Stimulated activated CD4-positive, alpha-beta T cell treated with anti-CD3 and anti-CD28 coated beads, TNF-alpha, amount 100 ng/mL, for 48 hours (primary cell): ENCODE data around the gene INSYN2A.

Source experiments
- DNase-seq, 3 donors: peaks; one replicate each; pipeline ENCODE4 v3.0.0-alpha.2; 2020; ENCODE audit warnings: low read depth in 3 of 3

INSYN2A gene

DNA sequence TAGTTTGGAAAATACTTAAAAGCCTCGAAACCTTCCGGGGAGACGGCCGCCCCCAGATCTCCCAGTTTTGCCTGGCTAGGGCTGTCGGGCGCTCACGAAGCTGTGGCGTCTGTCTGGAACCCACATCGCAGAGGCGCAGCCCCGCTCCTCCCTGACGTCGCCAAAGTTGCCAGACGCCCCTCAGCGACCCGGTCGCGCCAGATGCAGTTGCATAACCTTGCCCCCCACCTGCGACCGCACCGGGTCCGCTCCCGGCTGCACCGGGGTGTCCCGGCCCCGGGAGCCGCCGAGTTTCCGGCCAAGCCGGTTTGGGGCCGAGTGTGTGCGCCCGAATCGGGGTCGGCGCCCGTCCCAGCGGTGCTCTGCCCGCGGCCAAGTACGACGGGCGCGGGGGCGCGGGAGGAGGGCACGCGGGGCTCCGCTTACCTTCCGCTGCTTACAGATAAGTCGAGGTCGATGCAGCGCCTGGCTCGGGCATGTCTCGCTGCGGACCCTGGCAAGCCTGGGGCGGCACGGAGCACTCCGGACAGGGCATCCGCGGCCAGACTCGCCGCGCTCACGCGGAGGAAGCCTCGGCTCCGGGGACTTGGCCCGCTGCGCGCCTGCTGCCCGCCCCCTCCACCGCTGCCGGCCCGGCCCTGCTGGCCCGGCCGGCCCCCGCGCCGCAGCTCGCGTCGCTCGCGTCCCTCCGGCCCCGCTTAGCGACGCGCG, 665 bp downstream of the INSYN2A start:
- no peak for DNase-seq

DNA sequence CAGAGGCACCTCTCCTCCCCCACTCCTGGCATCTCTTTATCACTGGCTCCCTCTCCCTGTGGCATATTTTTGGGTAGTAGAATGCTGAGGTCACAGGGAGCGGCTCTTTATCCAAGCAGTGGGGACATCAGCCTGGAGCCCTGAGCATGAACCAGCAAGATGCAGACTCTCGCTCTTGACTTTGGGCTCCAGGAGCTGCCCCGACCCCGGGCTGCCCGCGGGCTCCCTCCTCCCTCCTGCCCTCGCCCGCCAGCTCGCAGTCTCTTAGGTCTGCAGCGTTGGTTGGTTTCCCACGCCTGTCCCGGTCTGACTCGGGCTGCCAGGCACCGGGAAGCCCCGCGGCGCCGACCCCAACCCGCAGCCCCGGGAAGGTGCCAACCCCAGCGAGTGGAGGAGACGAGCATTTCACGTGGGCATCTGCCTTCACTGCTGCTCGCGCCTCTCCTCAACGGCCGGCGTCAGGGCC, 1.3 kb downstream of the INSYN2A start:
- no peak for DNase-seq

DNA sequence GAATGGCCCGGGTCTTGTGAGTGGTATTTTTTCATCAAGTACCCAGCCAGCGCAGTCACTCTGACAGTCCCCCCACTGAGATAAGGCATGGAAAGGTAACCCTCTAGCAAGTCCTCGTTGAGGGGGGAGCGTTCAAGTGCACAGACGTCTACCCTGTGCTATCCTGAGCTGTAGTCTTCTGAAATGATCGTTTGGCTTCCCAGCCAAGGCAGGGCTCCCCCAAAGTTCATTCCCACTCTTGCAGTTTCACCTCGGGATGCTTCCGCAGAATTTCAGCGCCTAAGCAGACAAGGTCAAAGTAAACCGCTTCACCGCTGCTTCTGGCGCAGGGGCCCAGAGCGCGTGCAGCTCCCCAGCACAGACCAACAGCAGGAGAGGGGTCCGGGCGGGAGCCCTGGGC, 1.8 kb downstream of the INSYN2A start:
- no peak for DNase-seq

DNA sequence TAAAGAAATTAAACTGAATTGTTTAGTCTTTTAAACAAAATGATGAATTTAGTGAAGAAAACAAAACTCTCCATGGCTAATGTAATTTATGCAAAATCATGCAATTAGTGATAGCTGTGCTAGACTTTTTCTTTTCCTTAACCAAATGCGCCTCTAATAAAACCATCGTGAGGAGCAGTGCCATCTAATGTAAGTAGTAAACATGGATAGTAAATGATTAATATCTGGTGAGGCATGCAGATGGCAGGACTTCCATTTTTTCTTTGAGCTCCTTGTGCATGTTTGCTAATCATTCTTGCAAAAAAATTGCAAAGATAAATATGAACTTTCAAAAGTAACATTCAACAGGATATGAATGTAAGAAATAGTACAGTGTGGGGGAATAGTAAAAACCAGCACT, 2.3 kb downstream of the INSYN2A start:
- no peak for DNase-seq

DNA sequence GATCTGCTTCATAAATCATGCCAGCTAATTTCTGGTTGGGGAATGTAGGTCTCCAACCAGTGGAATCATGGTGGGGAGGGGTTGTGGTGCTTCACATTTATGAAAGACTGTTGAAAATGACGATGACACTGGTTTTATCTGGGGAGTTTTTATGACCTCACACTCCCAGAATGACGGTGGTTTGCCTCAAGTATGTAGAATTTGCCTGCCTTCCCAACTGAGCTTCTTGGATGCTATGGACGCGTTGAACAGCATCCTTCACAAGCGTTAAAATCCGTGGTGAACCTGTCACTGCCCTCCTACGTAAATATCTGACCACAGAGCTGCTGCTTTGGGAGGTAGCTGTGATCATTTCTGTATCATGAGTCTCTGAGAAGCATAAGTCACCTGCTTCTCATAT, 3.3 kb downstream of the INSYN2A start:
- no peak for DNase-seq

DNA sequence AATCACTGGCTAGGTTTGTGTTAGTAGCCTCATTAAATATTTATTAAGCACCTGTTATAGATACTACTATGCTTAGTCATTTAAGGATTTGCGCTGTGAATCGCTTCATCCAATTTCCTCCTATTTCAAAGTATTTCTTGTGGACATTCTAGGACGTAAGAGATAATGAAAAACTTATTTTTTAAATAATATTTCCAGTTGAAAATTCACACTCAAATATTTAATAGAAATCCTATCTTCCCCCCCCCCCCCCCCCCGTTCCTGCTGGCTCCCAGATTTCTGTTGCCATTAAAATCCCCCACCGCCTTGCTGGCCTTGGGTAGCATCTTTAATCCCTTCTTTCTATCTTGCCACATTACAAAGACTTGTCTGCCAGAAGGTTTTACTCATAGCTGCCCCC, 6.0 kb downstream of the INSYN2A start:
- DNase-seq, result no peak

DNA sequence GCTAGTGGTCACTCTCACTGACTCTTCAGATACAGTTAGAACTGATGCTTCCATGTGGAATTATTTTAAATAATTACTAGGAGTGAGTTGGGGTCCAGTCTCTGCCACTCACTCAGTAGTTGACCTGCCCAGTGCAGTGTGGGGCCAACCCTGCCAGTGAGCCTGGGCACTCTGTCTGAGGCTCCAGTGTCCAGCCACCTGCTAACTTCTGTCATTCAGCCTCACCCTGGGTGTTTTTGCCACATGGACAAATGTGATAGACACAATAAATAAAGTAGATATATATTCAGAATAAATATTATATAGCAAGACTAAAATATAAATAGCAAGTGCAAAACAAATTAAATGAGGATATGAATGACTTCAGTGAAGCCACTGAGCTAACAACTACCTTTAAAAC, 7.2 kb downstream of the INSYN2A start:
- no peak for DNase-seq

DNA sequence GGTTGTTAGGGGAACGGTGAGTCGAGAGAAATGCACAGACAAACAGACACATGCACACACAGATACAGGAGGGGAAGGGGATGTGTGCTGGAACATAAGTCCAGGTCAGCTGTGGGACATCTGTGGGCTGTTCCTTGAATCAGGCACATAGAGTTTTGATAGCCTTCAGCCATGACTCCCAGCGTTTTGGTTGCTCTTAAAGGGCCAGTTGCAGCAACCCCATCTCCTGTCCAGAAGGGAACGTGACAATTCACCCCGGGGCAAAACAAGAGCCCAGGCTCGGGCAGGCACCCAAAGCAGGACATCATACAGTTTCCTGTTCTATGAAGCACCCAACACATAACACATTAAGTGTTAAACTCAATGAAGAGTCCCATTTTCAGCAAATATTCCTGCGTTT, 9.6 kb downstream of the INSYN2A start:
- DNase-seq, result no peak

DNA sequence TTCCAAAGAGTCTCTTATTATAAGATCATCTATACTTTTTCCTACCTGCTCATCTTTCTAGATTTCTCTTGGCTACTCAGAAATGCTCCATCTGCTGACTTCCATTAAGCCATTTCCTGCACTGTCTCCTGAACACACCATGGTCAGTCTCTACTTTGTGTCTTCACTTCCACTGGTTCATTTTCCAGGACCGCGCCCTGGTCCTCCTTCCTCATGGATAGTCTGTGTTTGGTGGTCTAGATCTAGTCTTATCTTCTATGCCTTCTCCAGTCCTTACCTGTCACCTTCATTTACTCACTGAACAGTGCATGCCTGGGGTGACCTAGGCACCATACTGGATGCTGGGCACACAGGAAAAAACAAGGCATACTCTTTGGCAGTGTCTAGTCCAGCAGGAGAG, 11.8 kb downstream of the INSYN2A start:
- no peak for DNase-seq

DNA sequence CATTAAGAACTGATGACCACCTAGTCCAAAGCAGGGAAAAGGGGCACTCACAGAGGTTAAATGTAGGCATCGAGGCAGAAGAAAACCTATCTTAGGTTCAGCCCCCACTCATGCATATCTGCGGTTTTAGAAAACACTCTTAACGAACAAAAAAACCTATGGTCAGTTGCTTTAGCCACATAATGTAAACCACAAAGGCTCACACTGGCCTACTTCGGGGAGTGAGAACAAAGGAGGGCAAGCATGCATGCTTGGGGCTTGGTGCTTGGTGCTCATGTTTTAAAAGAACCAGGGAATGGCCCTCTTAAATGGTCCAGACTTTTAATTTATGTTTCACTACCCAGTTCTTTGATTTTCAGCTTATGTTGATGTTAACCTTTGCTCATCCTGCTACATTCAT, 14.2 kb downstream of the INSYN2A start:
- no peak for DNase-seq

DNA sequence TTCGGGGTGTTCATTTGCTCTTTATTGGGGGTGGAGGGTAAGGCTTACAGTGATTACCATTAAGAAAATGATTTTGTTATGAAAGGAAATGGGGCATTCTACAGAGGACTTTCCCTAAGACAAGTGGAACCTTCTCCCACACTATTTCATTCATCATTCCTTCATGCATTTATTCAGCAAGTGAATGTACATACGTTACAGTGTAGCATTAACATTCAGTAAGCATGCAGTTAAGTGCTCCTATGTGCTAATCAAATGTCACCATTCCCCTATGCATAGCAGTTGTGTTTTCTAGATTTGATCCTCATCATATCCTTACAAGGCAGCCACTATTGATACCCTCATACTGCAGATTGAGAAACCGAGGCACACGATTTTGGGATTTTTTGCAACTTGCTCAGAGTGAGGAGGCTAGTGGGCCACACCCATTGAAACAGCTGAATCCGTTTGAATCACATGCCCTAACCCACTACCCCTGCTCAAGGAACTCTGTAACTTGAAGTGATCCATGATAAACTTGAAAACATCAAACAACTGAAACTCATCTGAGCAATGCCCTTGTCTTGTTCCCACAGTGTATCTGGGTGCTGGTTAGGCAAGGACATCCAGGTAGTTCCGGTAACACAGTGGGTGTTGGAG, 16.7 kb downstream of the INSYN2A start:
- DNase-seq, result no peak

DNA sequence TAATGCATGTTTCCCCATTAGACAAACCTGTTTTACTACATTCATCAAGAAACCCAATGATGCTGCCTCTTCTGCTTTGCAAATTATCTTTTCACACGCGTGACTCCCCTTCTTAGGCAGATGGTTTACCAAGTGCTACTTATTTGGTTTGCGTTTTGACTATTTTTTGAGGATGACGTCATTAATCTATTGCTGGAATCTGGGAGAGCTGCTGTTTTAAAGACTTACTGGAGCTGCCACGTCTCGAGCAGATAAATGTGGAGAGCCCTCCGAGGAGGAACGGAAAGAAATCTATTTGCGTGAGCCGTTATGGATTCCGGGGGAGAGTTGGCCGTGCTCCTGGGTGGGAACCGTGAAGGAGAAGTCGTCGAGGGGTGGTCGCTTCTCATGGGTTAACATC, 19.7 kb downstream of the INSYN2A start:
- no peak for DNase-seq

DNA sequence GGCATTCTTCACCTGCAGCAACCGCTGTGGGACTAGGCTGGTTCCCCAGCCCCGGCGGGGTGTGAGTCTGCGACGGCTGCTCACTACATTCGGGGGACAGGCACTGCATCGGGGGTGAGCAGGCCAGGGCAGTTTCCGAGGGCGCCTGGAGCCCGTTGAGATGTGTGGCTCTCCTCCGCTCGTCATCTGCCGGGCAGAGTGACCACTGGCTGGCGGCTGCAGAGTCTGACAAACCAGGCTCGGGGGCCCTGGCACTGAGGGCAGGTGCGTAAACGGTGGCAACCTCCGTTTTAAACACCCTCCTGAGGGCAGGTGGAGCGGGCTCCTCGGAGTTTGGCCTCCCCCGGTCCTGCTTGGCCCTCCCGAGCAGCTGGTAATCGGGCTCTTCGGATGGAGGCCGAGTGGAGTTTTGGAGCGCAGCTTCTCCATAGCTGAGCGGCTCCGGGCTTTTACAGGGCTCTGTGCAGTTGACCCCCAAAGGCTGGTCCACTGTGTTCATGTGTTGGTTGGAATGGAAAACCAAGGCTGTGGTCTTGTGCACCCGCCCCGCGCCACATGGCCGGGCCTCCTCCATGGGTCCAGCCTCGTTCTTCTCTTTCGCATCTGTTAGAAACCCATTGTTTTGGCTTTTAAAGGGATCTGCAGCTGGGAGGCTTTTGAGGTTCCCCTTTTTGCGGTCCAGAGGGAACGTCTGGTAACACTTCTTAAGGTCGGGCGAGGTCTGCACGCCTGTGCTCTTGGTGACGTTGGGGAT, 20.9 kb downstream of the INSYN2A start:
- DNase-seq, result no peak

DNA sequence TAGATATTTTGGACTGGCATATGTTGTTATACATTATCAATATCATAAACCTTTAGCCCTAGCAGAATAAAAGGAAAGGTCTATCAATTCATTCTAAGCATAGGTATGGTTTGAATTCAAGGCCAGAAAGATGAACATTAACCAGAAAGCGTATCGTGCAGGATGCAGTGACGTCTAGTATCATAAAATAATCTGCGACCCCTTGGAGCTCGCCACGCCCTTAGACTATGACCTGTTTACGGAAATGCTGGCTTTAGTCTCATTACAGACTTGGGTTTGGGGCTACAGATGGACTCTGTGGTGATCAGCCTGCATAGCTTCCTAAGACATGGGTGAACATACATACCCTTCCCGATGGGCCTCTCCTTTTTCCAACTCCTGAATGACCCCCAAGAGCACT, 21.5 kb downstream of the INSYN2A start:
- no peak for DNase-seq

DNA sequence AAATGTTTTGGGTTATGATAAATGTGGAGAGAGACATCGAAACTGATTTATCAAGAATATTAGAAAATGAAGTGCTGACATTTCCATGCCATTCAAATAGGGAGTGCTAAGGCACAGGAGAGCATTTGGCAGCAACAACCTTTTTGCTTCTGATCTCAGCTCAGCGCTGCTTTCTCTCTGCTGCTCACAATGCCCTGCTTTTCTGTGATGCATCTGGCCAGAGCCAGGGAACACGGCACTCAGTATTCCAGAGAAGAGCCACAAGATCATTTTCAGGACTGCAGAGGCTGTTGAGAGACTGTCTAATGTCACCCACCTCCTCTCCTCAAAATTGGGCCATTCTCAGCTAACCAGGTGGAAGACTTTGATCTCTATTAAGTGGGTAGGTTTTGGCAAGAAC, 28.1 kb downstream of the INSYN2A start:
- no peak for DNase-seq

DNA sequence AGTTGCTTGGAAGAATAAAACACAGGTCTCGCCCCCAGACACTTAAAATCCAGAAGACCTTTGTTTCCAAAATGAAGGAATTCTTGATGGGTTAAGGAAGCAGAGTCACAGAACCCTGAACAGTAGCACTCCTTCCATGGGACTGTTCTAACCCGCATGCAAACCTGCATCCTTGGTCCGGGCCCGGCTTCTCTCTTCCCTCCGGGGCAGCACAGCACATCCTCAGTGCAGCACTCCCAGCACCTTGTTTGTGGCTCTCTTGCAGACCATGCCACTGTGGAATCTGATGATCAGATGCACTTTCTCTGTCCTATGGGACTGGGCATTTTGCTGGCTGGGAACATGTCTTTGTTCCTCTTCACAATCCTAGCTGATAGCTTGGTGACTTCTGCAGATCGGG, 33.5 kb downstream of the INSYN2A start:
- no peak for DNase-seq

DNA sequence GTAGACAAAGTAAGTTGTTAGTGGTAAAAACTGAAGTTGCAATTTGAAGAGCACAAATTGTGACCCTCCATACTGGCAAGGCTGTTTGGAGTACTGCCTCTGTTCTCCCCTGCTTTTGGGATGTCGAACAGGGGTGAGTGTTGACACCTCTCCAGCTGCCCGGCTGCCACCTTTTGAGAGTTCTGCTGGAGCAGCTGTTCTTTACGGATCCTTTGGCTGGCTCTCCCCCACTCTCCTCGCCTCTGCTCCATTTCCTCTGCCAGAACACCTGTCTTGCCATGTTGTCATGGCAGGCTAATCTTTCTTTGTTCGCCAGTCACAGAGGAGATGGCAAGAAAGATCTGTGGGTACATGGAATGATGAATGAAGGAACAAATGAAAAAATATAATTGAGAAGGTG, 34.9 kb downstream of the INSYN2A start:
- DNase-seq, result no peak

DNA sequence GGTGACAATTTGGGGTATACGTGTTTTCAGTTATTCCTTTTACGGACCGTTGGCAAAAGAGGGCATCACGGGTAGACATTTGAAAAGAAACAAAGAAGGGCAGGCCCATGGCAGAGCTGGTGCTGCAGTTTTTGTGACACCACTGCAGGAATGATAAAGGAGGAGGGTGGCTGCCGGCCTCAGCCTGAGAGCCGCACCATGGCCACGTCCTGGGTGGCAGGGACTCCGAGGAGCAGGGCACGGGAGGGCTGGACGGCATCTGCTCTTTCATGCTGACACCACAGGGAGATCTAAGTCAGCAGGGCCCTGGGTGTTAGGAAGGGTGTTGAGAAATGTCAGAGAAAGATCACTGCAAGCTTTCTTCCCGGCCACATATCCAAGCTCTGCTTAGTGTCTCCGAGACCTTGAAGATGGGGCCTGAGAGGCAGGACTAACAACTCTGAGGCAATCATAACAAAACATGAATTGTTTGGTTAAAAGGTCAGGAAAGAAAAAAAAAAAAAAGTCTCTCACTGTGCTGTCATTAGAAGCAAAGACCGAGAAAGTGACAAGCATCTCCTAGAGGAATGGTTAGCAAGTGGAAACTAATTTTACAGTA, 36.6 kb downstream of the INSYN2A start:
- DNase-seq, result no peak

DNA sequence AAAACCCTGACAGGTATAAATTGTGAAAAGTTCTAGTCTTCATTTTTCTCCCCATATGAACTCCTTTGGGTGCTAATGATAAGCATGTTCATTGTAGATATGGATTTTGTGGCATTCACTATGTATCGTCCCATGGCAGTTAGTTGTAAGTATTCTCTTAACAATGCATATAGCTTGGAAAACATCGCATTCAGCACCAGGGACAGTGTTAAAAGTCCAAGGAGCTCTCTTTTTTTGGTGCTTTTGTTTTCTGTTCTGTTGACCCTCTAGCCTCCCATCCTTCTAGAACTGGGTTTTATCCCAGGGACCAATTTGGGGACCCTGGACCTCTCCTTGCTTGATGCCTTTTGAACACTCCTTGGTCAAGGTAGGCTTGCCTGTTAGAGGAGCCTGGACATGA, 37.7 kb downstream of the INSYN2A start:
- DNase-seq, result no peak

DNA sequence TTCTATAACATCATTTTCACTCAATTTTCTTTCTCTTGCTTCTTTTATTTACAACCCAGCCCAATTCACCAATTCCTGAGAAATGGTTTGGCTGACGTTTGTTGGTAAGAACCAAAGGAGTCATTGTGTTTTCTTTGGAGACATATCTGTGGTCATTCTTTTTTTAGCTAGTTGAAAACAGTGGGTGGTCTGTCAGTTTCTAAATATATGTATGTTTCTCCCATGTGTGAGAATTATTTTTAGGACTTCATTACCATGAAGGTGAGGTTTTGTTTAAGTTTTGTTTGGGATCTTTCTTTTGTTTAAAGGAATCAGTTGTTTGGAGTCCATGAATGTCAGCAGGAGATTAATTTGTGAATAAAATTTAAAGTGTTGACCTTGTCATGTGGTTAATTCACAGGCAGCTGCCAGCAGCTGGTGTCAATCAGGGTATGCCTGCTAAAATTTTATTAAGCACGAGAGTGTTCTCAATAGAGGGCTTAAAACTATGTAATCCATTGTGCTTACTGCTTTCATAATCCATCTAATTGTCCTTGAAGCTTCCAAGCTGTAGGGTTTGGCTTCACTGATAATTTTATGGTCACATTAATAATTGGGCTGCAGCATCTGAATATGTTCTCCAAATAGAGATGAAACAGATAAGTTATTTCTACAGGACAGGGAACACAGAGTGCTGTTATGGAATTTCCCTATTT, 38.7 kb downstream of the INSYN2A start:
- no peak for DNase-seq

DNA sequence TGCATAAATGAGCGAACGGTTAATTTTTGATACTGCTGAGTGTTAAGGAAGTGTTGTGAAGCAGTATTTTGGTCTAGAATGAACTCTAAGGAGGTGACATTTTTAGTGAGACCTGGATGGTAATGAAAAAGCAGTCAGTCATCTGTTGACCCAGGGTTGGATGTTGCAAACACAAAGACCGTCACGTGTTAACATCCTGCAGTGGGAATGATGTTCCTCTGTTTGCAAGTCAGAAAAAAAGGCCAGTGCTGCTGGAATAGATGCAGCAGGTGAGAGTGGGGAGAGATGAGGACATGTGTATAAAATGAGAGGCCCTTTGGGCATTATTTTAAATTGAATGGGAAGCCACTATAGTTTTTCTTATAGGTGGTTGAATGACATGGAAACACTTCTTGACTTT, 39.3 kb downstream of the INSYN2A start:
- DNase-seq, result no peak
